WI38 (cell line): ENCODE data around the gene ACCSL.

Experiments
- H3K4me3 ChIP-seq: 2 replicates; pipeline ENCODE4 v1.5.1; 2011; ENCODE audit warnings: low read depth, mild to moderate bottlenecking, control low read depth, low read length
- TF ChIP-seq, protein P1 (sequence below): IDR thresholded peaks from 2 replicates; pipeline ENCODE4 v1.5.1; 2012; ENCODE audit warnings: low read depth, mild to moderate bottlenecking, control low read depth, low read length

ACCSL gene

DNA sequence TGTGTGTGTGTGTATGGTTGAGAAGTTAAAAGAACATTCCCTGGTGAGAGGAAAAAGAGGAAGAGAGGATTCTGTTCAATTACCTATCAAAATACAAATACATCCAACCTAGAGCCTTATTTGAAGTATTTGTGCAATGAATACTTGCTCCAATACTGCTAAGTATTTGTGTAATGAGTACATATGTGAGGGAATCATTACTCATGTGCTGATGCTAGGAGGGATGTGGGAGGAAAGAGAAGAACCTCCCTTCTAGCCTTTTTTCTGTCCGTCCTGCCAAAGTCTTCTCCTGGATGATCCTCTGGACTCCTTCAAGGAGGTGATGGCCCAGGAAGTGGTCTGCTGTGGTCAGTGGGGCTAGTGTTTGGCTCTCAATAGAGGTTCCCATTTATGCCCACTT is 36.0 kb upstream of the ACCSL start:
- TF ChIP-seq, protein P1, sequence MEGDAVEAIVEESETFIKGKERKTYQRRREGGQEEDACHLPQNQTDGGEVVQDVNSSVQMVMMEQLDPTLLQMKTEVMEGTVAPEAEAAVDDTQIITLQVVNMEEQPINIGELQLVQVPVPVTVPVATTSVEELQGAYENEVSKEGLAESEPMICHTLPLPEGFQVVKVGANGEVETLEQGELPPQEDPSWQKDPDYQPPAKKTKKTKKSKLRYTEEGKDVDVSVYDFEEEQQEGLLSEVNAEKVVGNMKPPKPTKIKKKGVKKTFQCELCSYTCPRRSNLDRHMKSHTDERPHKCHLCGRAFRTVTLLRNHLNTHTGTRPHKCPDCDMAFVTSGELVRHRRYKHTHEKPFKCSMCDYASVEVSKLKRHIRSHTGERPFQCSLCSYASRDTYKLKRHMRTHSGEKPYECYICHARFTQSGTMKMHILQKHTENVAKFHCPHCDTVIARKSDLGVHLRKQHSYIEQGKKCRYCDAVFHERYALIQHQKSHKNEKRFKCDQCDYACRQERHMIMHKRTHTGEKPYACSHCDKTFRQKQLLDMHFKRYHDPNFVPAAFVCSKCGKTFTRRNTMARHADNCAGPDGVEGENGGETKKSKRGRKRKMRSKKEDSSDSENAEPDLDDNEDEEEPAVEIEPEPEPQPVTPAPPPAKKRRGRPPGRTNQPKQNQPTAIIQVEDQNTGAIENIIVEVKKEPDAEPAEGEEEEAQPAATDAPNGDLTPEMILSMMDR: no peak
- H3K4me3 ChIP-seq: no peak overlapping the region

DNA sequence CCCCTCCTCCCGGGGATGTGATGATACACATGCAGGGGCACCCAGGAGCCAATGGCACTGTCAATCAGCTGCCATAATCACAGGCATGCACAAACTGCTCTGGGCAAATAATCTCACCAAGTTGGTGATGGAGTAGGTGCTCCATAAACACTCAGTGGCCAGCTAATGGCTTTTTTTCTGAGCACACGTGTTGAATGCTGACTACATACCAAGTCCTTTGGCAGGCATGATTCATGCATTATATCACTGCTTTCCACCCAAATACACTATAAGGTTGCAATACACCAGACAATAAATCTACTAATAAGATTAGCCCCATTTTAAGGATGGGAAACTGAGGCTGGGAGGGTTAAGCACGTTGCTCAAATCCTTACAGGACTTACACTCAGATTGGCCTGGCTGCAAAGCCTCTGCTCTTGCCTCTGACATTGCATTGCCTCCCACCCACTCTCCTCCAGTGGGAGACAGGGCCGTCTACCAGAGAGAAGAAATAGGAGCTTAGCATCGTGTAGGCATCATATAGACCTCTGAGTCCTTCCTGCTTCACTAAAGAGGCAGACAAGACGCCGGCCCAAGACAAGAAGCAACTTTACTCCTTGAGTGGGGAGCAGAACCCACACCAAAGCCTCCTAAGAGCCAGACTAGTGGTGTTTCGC is 32.7 kb upstream of the ACCSL start:
- H3K4me3 ChIP-seq: no peak overlapping the region
- TF ChIP-seq, protein P1: no peak

DNA sequence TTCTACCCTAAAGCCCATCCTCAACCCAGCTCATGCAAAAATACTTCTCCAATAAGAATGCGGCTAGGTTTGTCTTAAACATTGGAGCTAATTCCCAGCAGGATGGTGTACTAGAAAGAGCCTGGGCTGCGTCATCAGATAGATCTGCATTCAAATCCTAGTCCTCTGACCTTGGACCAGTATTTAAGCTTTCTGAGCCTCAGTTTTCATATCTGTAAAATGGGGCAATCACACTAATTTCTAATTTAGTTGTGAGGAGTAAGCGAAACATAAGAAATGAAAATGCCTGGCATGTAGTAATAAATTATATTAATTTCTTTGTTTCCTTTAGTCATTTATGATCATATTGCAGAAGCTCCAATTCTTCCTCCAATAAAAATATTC is 32.2 kb upstream of the ACCSL start:
- H3K4me3 ChIP-seq: no peak overlapping the region
- TF ChIP-seq, protein P1: no peak

DNA sequence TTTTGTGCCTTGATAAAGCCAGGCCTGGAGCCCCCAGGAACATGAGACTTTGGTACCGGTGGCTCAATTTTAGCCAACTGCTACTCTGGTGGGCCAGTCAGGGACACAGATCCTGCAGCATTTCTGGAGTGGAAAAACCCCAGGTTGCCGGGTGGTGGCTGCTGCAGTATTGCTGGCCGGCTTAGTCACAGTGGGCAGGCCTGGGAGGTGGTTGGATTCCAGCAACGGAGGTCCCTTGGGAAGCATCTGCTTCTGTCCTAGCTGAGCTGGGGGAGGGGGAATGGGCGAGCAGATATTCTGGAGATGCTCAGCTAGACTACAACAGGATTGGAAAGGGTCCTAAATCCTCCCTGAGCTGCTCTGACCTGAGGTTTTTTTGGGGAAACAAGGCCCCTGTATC is 31.6 kb upstream of the ACCSL start:
- H3K4me3 ChIP-seq: no peak overlapping the region
- TF ChIP-seq, protein P1: no peak

DNA sequence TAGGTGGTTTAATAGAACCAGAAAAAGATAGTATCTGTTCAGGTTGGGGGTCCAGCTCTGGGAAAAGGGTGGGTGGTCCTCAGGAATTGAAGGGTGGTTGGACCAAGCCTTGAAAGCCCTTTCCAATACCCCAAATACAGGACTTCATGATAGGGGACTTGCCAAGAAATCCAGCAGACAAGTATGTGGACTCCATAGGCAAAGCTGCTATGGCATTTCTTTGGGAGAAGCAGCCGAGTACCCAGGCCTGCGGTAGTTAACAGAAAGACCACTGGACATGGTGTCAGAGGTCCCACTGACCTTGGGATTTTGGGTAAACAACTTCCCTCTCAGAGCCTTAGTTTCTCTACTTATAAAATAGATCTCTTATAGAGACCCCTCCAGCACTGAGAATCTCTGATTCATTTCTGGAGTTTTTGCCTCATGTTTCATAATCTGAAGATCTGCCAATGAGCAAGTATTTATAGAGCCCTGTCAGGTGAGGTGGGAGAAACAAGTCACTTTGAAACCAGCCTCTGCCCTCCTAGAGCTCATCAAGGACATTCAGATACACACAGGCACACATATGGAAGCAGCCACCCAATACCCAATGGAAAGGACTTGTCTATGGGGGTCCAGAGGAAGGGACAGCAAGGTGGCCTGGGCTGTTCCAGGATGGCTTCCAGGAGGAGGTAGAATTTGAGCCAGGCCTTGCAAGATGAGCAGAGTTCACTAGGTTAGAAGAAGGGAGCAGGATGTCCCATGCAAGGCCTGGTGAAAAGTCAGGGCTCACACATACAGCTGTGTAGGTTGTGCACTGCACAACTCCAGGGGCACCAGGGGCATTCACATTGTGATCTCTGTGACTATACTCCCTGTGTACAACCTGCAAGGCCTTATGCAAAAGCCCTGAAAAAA is 31.0 kb upstream of the ACCSL start:
- no peak overlapping the region for H3K4me3 ChIP-seq
- TF ChIP-seq, protein P1: no peak

DNA sequence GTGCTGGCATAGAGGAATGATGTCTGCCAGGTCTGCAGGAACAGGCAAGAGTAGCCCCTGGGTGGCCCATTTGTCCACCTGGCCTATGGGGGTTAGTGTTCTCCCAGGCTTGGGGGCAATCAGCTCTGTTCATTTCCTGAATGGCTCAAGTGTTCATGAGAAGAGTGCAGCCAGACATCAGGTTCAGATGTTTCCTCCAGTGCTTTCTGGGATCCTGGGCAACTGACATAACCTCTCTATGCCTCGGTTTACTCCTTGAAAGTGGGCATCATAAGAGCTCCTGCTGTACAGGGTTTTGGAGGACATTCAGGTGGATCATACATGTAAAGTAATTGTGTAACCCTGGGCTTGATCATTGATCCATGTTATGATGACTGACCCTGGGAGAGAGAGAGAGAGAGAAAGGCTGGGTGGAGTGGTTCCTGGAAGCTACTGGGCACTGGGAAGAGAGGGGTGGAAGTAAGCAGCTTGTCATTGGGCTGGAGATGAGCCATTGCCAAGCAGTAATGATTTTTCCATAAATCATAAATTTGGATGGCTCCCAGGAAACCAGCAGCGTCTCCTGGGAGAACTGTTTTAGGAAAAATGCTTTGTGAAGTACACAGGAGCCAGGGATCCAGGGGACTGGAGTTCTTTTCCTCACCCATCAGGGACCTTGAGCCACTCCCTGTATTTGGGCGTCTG is 30.2 kb upstream of the ACCSL start:
- TF ChIP-seq, protein P1: no peak
- H3K4me3 ChIP-seq: no peak overlapping the region

DNA sequence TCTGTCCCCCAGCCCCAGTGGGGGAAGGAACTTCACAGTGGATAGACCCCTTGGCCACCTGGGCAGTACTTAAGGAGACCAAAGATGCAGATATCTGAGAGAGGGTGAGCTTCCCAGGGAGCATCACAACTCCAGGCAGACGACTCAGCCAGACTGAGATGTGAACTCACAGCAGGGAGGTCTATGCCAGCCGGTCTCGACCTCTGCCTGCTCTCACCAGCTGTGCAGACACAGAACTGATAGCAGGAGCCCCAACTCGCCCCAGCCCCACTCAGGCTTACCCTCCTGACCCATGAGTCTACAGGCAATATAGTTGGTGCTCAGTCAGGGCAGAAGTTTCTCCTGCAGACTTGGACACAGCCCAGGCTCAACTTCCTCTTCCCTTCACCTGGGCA is 29.7 kb upstream of the ACCSL start:
- H3K4me3 ChIP-seq: no peak overlapping the region
- TF ChIP-seq, protein P1: no peak
